Liver (tissue), 3 donors: ENCODE measurements around the gene CTSH.

ENCODE experiments used
- EGR1 ChIP-seq, 2 donors: IDR thresholded peaks; 2 replicates each; pipeline ENCODE4 v1.6.1; 2016 to 2018; ENCODE audit warnings: antibody characterized with exemption in 2 of 2, low read depth in 2 of 2
- HNF4G ChIP-seq: IDR thresholded peaks from 2 replicates; pipeline ENCODE4 v1.6.1; 2016; ENCODE audit warnings: antibody characterized with exemption
- JUND ChIP-seq, 2 donors: IDR thresholded peaks; 2 replicates each; pipeline ENCODE4 v1.6.1; 2016; ENCODE audit warnings: antibody characterized with exemption in 2 of 2
- NR2F2 ChIP-seq: IDR thresholded peaks from 2 replicates; pipeline ENCODE4 v1.6.1; 2016; ENCODE audit warnings: antibody characterized with exemption
- RAD21 ChIP-seq, 2 donors: IDR thresholded peaks; 2 replicates each; pipeline ENCODE4 v1.6.1; 2016; ENCODE audit warnings: antibody characterized with exemption in 2 of 2, mild to moderate bottlenecking in 2 of 2
- SP1 ChIP-seq: IDR thresholded peaks from 2 replicates; pipeline ENCODE4 v1.6.1; 2018; ENCODE audit warnings: antibody characterized with exemption, mild to moderate bottlenecking
- TAF1 ChIP-seq: conservative IDR thresholded peaks from 2 replicates; pipeline ENCODE4 v1.6.1; 2016; ENCODE audit warnings: antibody characterized with exemption, mild to moderate bottlenecking
- YY1 ChIP-seq: IDR thresholded peaks from 2 replicates; pipeline ENCODE4 v1.6.1; 2016; ENCODE audit warnings: antibody characterized with exemption, mild to moderate bottlenecking
- TF ChIP-seq, protein P1 (sequence below): fragments of 150-350 bp; IDR thresholded peaks from 2 replicates; pipeline ENCODE4 v1.5.1; 2017; ENCODE audit warnings: improper control_type of control experiment, low read depth, low read length; ENCODE audit not compliant: missing input control
- TF ChIP-seq, protein P2 (sequence below): IDR thresholded peaks from 2 replicates; pipeline ENCODE4 v1.6.1; 2016; ENCODE audit warnings: antibody characterized with exemption
- TF ChIP-seq, protein P3 (sequence below): IDR thresholded peaks from 2 replicates; pipeline ENCODE4 v1.6.1; 2016; ENCODE audit warnings: antibody characterized with exemption
- TF ChIP-seq, protein P4 (sequence below): IDR thresholded peaks from 2 replicates; pipeline ENCODE4 v1.6.1; 2016; ENCODE audit warnings: antibody characterized with exemption, mild to moderate bottlenecking
- TF ChIP-seq, protein P5 (sequence below): IDR thresholded peaks from 2 replicates; pipeline ENCODE4 v1.6.1; 2016; ENCODE audit warnings: antibody characterized with exemption
- donor health status: healthy.
- donor health status: healthy.

DNA sequence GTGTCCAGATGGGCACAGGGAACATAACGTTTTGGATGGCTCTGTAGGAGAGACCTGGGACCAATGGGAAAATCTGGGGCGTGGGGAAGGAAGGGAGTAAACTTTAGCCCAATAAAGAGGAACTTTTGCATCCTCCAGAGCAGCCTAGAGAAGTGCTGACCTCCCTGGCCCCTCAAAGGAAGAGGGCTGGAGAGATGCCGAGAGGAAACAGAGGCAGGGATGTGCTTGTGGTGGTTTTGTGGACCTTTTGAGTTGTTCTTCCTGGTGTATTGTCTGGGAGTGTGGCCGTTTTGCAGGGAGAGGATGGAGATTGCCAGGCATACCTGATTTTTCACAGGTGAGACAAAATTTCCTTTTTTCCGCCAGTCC lies 10.2 kb downstream of the CTSH start:
- TF ChIP-seq, protein P1, sequence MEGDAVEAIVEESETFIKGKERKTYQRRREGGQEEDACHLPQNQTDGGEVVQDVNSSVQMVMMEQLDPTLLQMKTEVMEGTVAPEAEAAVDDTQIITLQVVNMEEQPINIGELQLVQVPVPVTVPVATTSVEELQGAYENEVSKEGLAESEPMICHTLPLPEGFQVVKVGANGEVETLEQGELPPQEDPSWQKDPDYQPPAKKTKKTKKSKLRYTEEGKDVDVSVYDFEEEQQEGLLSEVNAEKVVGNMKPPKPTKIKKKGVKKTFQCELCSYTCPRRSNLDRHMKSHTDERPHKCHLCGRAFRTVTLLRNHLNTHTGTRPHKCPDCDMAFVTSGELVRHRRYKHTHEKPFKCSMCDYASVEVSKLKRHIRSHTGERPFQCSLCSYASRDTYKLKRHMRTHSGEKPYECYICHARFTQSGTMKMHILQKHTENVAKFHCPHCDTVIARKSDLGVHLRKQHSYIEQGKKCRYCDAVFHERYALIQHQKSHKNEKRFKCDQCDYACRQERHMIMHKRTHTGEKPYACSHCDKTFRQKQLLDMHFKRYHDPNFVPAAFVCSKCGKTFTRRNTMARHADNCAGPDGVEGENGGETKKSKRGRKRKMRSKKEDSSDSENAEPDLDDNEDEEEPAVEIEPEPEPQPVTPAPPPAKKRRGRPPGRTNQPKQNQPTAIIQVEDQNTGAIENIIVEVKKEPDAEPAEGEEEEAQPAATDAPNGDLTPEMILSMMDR: no peak
- no peak for TF ChIP-seq HNF4G
- TF ChIP-seq, protein P2, sequence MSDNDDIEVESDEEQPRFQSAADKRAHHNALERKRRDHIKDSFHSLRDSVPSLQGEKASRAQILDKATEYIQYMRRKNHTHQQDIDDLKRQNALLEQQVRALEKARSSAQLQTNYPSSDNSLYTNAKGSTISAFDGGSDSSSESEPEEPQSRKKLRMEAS: no peak
- TF ChIP-seq TAF1: no peak
- TF ChIP-seq, protein P3, sequence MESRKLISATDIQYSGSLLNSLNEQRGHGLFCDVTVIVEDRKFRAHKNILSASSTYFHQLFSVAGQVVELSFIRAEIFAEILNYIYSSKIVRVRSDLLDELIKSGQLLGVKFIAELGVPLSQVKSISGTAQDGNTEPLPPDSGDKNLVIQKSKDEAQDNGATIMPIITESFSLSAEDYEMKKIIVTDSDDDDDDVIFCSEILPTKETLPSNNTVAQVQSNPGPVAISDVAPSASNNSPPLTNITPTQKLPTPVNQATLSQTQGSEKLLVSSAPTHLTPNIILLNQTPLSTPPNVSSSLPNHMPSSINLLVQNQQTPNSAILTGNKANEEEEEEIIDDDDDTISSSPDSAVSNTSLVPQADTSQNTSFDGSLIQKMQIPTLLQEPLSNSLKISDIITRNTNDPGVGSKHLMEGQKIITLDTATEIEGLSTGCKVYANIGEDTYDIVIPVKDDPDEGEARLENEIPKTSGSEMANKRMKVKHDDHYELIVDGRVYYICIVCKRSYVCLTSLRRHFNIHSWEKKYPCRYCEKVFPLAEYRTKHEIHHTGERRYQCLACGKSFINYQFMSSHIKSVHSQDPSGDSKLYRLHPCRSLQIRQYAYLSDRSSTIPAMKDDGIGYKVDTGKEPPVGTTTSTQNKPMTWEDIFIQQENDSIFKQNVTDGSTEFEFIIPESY: no peak
- TF ChIP-seq, protein P4, sequence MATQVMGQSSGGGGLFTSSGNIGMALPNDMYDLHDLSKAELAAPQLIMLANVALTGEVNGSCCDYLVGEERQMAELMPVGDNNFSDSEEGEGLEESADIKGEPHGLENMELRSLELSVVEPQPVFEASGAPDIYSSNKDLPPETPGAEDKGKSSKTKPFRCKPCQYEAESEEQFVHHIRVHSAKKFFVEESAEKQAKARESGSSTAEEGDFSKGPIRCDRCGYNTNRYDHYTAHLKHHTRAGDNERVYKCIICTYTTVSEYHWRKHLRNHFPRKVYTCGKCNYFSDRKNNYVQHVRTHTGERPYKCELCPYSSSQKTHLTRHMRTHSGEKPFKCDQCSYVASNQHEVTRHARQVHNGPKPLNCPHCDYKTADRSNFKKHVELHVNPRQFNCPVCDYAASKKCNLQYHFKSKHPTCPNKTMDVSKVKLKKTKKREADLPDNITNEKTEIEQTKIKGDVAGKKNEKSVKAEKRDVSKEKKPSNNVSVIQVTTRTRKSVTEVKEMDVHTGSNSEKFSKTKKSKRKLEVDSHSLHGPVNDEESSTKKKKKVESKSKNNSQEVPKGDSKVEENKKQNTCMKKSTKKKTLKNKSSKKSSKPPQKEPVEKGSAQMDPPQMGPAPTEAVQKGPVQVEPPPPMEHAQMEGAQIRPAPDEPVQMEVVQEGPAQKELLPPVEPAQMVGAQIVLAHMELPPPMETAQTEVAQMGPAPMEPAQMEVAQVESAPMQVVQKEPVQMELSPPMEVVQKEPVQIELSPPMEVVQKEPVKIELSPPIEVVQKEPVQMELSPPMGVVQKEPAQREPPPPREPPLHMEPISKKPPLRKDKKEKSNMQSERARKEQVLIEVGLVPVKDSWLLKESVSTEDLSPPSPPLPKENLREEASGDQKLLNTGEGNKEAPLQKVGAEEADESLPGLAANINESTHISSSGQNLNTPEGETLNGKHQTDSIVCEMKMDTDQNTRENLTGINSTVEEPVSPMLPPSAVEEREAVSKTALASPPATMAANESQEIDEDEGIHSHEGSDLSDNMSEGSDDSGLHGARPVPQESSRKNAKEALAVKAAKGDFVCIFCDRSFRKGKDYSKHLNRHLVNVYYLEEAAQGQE: no peak
- TF ChIP-seq, protein P5, sequence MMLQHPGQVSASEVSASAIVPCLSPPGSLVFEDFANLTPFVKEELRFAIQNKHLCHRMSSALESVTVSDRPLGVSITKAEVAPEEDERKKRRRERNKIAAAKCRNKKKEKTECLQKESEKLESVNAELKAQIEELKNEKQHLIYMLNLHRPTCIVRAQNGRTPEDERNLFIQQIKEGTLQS: no peak
- TF ChIP-seq EGR1 (IDR thresholded peaks at IDR 0.05; ENCODE audit: low read depth in 2 of 2): no peak
- TF ChIP-seq JUND (IDR thresholded peaks at IDR 0.05): no peak
- no peak for TF ChIP-seq RAD21 (IDR thresholded peaks at IDR 0.05)
- TF ChIP-seq YY1: no peak
- no peak for TF ChIP-seq SP1
- no peak for TF ChIP-seq NR2F2
